HK-2 (cell line): ENCODE measurements around the gene CYSTM1.

ENCODE experiments used
- DNase-seq: peaks from one replicate; pipeline ENCODE4 v3.0.0-alpha.2; 2018; ENCODE audit not compliant: unreplicated experiment

The CYSTM1 gene

DNA sequence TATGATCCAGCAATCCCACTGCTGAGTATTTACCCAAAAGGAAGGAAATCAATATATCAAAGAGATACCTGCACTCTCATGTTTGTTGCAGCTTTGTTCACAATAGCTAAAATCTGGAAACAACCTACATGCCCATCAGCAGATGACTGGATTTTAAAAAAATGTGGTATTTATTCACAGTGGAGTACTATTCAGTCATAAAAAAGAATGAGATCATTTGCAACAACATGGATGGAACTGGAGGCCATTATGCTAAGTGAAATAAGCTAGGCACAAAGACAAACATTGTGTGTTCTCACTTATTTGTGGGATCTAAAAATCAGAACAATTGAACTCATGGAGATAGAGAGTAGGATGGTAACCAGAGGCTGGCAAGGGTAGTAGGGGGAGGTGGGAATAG, 33.1 kb downstream of the CYSTM1 start:
- no peak for DNase-seq

DNA sequence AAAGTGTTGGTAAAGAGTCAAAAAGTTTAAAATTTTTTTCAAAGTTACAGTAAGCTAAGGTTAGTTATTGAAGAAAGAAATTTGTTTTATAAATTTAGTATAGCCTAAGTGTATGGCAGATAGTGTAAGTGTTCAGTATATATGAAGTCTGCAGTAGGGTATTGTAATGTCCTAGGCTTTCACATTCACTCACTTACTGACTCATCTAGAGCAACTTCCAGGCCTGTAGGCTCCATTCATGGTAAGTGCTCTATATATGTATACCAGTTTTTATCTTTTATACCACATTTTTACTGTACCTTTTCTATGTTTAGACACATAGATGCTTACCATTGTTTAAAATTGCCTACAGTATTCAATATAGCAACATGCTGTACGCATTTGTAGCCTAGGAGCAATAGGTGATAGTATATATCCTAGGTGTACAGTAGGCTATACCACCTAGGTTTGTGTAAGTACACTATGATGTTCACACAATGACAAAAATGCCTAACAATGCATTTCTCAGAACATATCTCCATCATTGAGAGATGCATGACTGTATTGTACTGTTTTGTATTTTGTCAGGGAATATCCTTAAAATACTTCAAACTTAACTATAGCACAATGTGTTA, 38.5 kb downstream of the CYSTM1 start:
- no peak for DNase-seq

- DNase-seq, result peak; percentile 56
Measured at GRCh38 chr5:140214831-140215230, 39.8 kb downstream of the CYSTM1 start.

- no peak for DNase-seq
Measured at GRCh38 chr5:140215276-140215675, 40.3 kb downstream of the CYSTM1 start.

DNA sequence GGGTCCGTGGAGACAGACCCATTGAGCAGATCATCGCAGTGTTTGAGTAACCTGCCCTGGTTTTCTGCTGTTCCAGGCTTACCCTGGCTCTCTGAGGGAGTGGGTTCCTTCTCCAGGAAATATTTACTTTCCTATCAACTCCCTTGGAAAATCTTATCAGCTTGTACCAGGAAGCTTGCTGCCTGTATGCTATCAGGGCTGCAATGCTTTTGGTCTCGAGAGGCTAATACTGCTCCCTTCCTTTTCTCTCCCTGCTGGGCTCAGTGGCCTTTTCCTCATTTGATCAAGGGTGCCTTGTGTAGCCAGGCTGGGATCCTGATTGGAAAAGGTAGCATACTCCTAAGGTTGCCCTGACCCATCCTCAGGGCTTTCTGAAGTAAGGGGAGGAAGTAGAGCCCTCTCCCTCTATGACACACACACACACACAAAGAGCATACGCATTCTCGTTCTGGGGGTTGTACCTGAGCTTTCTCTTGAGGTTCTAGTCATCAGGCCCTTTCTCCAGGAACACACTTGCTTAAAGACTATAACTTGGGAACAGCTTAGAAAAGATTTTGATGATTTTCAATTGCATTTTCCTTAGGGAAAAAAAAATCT, 41.6 kb downstream of the CYSTM1 start:
- DNase-seq, result no peak

- no peak for DNase-seq
Measured at GRCh38 chr5:140217299-140218026, 42.5 kb downstream of the CYSTM1 start.

DNA sequence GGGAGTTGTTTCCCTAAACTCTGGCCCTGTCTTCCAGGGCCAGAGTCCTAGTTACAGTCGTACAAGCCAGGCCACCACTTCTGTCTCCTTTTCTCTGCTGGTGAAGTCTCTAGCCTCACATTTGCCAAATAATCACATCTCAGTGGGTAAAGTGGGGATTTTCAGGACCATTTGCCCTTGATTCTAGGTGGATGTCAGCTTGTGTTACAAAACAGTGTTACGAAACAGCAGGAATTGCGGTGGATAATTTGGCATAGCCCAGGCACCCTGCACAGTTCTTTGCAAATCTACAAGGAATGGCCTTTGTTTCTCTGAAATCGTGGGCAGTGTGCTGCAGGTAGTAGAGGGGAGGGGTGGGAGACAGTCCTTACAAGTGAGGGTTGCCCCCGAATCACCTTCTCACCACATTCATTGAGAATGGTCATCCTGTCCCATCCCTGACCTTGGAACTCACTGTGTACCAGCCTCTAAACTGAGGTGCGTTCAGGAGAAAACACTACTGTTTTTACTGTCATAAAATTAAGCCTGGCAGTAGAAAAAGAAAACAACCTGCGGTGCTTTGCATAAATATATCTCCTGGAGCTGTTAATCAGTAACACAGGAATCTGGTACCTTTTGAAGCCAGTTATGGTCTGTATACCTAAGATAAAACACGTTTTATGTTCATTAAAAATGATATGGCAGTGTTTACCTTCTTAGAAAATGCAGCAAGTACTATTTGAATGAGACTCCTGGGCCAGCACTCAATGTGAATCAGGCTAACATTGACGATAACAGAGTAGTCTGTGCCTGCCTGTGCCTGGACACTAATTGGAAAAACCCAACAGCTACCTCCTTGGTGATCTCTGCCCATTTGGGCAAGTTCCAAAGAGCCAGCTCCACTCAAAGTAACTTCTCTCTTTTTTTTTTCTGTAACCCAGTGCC, 44.3 kb downstream of the CYSTM1 start:
- DNase-seq, result no peak

GRCh38 chr5:140220032-140220697, 45.2 kb downstream of the CYSTM1 start:
- DNase-seq, result peak; percentile 52

GRCh38 chr5:140220698-140221064, 45.7 kb downstream of the CYSTM1 start:
- no peak for DNase-seq

- DNase-seq, result no peak
Measured at GRCh38 chr5:140221697-140222223, 46.8 kb downstream of the CYSTM1 start.

GRCh38 chr5:140222416-140222815, 47.4 kb downstream of the CYSTM1 start:
- DNase-seq, result no peak

DNA sequence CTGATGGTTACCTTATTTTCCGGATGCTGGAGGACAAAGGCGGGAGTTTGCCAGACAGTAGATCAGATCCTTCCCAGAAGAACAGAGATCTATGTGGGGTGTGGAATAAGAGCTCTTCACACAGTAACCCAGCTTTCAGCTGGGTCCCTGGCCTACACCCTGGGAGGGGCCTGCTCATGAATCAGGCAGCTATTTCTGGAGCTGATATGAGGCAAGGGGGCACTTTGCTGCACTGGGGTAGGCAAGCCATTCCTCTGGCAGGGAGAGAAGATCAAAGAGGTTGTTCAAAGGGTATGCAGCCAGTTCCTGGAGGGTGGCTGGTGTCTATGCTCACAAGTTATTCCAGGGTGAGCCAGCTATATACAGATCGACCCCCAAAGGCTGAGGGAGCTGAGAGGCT, 48.6 kb downstream of the CYSTM1 start:
- DNase-seq, result no peak

GRCh38 chr5:140224658-140225057, 49.7 kb downstream of the CYSTM1 start:
- no peak for DNase-seq

DNA sequence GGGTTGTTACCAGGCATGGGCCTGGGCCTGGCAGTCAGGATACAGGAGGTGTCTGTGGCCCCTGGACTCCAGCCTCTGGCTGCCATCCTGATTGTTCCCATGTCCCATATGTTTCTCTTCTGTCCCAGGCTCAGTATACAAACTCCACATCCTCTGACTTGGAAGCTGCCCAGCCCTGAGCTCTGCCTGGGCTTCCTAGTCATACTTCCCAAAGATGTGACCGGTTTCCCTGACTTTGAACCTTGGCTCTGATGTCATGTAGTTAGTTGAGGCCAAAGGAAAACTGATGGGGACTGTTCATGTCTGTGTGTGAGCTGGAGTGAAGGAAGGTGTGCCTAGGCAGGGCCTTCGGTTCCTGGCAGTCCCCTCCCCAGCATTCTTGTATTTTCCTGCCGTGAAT, 50.4 kb downstream of the CYSTM1 start:
- DNase-seq, result no peak

GRCh38 chr5:140227046-140227445, 52.1 kb downstream of the CYSTM1 start:
- DNase-seq, result no peak

- DNase-seq, result no peak
Measured at GRCh38 chr5:140228364-140228837, 53.4 kb downstream of the CYSTM1 start.

DNA sequence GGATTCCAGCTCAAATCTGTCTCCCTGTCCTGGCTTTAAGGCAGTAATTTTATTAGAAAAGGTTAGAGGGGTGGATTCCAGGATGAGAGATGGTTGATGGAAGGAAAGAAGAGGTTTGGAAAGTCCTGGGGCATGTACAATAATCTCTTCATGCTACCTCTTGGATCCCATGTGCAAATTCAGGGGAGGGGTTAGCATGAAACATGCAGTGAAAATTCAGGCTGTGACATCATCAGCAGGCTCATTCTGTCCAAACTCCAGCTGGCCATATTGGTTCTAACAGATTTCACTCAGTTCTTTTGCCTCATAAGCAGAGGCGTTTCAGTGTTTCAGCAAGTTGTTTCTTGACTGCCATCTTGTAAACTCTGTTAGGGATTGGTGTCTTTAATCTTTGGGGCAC, 55.4 kb downstream of the CYSTM1 start:
- DNase-seq, result no peak

DNA sequence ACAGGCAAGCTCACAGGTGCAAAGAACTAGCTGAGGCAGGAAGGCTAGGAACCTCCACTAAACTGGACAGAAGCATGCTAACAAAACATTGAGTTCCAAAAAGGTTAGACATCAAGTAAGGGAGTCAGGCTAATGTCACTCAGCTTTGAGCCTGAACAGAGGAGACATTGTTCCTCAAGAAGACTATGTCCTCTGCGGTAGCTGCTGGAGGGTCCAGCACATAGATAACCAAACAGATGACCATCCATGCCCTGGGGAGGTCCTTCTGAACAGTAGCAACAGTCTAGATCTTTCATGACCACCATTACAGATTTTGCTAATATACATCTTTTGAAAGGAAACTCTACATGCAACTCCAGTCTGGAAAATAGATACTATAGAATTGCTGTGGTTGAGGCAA, 57.7 kb downstream of the CYSTM1 start:
- DNase-seq, result no peak

GRCh38 chr5:140234377-140234989, 59.5 kb downstream of the CYSTM1 start:
- DNase-seq, result no peak

DNA sequence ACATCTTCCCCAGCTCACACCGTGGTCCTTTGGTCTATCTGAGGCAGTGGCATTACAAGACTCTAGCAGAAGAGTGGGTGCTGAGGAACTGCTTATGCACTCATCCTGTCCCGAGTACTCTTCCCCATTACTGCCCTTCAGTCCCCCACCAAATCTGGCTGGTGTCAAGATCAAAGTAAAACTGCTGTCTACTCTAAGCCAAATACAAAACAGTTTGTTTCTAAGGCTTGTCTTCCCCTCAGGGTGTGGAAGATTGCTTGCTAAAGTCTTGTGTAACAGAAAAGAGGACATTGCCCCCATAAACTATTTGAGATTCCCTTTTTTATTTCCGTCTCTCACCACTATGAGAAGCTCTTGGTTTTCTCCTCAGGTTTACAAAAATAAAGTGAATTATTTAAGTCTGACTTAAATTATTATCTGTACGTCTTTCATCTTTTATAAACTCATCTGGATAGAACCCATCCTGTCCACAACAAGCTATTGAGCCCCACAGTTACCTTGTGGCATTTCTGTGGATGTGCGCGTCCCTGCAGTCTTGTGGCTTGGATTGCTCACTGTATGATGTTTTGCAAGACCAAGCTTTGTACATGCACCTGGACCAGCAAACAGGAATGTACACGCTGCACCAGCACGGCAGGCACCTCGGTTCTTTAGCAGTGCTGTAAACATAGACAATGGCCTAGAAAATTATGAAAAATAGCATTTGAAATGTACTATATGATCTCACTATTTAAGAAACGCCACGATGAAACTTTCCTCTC, 61.0 kb downstream of the CYSTM1 start:
- no peak for DNase-seq
